Pericardium fibroblast (primary cell): ENCODE data around the gene DXO. TPM values are rescaled to one million over a fixed set of nuclear protein-coding genes. Genes with fewer than 3 reads are reported as not detected.

Source experiments
- total RNA-seq: library from RNA; depleted of rRNA; stranded (reverse); fragments of >200 nt; gene quantifications from 2 replicates; pipeline ENCODE4 v1.2.3, GENCODE V29; 2015

Gene DXO
- total RNA-seq: 13.5 and 15.4 TPM in 2 replicates

DNA sequence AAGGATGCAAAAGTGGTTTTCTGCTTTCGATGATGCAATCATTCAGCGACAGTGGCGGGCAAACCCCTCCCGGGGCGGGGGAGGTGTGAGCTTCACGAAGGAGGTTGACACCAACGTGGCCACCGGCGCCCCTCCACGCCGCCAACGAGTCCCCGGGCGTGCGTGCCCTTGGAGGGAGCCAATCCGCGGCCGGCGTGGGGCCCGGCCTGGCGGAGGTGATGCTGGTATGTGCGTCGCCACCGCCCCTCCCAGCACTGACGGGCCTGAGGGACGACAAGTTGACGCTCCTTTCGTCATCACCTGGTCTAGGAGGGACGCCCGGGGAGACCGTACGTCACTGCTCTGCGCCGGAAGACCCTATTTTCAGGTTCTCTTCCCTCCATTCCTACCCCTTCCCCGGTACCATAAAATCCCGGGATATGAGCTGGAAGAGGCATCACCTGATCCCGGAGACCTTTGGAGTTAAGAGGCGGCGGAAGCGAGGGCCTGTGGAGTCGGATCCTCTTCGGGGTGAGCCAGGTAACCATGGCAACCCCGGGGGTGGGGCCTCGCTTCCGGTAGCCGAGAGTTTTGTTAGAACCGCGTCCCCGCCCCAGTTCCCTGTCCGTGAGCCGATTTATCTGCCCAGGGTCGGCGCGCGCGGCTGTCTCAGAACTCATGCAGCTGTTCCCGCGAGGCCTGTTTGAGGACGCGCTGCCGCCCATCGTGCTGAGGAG, at the start of gene DXO:
Gene DXO, minus strand, starts transcription at position 146 of the 716 bp plus-strand sequence. CDS start 463 bp downstream, outside the sequence.

DNA sequence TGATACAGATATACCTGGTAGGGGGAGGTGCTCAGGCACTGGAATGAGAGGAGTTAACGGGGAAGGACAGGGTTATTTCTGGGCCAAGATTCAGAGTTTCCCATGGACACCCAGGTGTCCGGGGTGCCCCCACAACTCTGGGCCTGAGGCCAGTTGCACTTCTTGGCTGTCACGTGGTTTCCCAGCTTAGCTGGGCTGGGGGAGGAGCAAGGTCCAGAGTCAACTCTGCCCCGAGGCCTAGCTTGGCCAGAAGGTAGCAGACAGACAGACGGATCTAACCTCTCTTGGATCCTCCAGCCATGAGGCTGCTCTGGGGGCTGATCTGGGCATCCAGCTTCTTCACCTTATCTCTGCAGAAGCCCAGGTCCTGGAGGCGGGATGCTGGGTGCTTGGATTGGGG, 42.6 kb upstream of the DXO start, which contains the start of gene C4B:
Gene C4B, plus strand, starts transcription at position 249 of the 400 bp plus-strand sequence. Its CDS starts 51 bp downstream, at position 300.

DNA sequence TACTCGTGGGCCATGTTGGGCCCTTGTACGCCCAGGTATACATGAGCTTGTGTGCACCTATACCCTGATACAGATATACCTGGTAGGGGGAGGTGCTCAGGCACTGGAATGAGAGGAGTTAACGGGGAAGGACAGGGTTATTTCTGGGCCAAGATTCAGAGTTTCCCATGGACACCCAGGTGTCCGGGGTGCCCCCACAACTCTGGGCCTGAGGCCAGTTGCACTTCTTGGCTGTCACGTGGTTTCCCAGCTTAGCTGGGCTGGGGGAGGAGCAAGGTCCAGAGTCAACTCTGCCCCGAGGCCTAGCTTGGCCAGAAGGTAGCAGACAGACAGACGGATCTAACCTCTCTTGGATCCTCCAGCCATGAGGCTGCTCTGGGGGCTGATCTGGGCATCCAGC, 9.8 kb upstream of the DXO start, which contains the start of gene C4A:
Gene C4A, plus strand, starts transcription at position 314 of the 400 bp plus-strand sequence. Its CDS starts 51 bp downstream, at position 365.

DNA sequence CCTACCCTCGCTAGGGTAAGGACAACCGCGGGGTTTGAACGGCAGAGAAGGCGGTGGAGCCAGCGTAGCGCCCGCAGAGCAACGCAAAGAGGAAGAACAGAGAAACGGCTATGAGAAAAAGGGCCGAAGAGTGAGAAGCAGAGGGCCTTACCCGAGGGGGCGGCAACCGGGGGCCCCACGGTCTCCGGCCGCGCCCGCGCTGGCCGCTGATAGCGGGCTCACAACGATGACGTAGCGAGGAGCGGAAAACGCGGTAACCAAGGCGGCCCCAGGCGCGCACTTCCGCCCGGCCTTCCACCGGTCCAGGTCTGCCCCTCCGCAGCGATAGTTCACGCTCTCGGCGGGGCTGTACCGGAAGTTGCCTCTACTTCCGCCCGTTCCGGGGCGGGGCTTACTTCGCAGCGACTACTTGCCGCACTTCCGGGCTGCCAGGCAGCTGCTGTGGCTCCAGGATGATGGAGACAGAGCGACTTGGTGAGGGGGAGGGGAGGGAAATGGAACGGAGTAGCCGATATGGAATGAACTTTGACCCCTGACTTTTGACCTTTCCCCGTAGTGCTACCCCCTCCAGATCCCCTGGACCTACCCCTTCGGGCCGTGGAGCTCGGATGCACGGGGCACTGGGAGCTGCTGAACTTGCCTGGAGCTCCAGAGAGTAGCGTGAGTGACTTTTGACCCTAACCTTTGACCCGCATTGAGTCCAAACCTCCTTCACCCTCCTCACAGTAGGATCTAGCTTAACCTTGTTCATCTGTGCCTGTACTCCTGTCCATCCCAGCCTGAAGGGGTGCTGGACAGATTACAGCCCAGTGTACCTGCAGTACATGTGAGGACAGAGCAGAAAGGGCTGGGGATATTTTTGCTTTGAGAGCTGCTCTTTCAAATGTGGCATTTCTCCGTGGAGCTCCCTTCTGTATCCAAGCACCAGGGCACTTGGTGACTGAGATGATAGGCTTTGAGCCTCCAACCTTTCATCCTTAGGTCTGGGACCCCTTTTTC, 12.9 kb downstream of the DXO start, which contains the start of the genes NELFE and SKIC2:
Gene NELFE, minus strand, starts transcription at position 231 of the 999 bp plus-strand sequence. CDS start 525 bp downstream, outside the sequence.
Gene SKIC2, plus strand, starts transcription at position 435 of the 999 bp plus-strand sequence. Its CDS starts 18 bp downstream, at position 453.

DNA sequence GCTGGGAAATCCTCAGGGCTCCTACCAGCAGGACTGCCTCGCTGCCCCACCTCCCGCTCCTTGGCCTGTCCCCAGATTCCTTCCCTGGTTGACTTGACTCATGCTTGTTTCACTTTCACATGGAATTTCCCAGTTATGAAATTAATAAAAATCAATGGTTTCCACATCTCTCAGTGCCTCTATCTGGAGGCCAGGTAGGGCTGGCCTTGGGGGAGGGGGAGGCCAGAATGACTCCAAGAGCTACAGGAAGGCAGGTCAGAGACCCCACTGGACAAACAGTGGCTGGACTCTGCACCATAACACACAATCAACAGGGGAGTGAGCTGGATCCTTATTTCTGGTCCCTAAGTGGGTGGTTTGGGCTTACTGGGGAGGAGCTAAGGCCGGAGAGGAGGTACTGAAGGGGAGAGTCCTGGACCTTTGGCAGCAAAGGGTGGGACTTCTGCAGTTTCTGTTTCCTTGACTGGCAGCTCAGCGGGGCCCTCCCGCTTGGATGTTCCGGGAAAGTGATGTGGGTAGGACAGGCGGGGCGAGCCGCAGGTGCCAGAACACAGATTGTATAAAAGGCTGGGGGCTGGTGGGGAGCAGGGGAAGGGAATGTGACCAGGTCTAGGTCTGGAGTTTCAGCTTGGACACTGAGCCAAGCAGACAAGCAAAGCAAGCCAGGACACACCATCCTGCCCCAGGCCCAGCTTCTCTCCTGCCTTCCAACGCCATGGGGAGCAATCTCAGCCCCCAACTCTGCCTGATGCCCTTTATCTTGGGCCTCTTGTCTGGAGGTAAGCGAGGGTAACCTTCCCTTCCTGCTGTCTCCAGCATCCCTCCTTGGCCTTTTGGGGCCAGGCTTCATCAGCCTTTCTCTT, 26.2 kb downstream of the DXO start, which contains the start of gene CFB:
Gene CFB, plus strand, starts transcription at position 589 of the 863 bp plus-strand sequence. Its CDS starts 127 bp downstream, at position 716.

DNA sequence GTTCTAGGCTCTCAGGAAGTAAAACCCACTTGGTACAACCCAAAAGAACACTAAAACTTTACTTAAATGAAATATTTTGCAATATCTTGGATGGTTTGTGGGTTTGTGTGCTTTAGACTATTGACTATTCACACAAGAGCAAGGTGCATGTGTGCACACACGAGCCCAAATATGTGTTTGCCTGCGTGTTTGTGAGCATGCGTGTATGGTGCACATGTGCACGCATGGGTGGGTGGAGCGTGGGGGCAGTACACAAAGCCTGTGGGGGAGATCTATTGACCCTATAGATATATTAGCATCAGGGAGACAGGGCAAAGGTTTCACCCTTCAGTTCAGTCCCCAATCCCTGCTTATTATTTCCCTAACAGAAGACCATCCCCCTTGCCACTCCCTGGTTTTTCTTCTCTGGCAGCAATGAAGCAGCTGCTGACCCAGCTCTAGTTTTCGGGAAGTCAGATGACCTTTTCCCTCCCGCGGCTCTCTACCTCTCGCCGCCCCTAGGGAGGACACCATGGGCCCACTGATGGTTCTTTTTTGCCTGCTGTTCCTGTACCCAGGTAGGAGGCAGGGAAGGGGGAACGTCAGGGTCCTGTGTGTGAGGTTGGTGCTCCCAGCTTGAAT, 44.6 kb downstream of the DXO start, which contains the start of gene C2:
Gene C2, plus strand, starts transcription at position 476 of the 621 bp plus-strand sequence. Its CDS starts 36 bp downstream, at position 512.

Other genes starting within 250 kb of the DXO start
- gene MPIG6B, start 248.8 kb downstream of the DXO start, total RNA-seq: not detected in 2 replicates
- 70.2 and 88.5 TPM in 2 replicates for gene DDAH2, start 242.8 kb downstream of the DXO start, total RNA-seq
- gene CLIC1, start 235.6 kb downstream of the DXO start, total RNA-seq: 266 and 364 TPM in 2 replicates
- gene MSH5, start 232.1 kb downstream of the DXO start, total RNA-seq: 4.2 and 4.7 TPM in 2 replicates
- gene SAPCD1, start 209.5 kb downstream of the DXO start, total RNA-seq: 1.2 and 2.8 TPM in 2 replicates
- gene VWA7, start 194.8 kb downstream of the DXO start, total RNA-seq: not detected in 2 replicates
- 44.9 and 47.3 TPM in 2 replicates for gene VARS1, start 176.4 kb downstream of the DXO start, total RNA-seq
- 40.0 and 71.4 TPM in 2 replicates for gene LSM2, start 165.2 kb downstream of the DXO start, total RNA-seq
- 0.12 and 0.34 TPM in 2 replicates for gene HSPA1L, start 156.9 kb downstream of the DXO start, total RNA-seq
- gene HSPA1A, start 156.6 kb downstream of the DXO start, total RNA-seq: 62.6 and 74.3 TPM in 2 replicates
- 94.5 and 110 TPM in 2 replicates for gene HSPA1B, start 144.4 kb downstream of the DXO start, total RNA-seq
- 55.6 and 65.6 TPM in 2 replicates for gene NEU1, start 109.3 kb downstream of the DXO start, total RNA-seq
- gene SLC44A4, start 93.1 kb downstream of the DXO start, total RNA-seq: 0.51 TPM in 1 of 2 replicates, not detected in the other
- gene EHMT2, start 74.4 kb downstream of the DXO start, total RNA-seq: 32.1 and 55.8 TPM in 2 replicates
- 2.6 and 4.9 TPM in 2 replicates for gene ZBTB12, start 70.1 kb downstream of the DXO start, total RNA-seq
- gene C2, start 44.4 kb downstream of the DXO start, total RNA-seq: 1.2 and 9.6 TPM in 2 replicates
- gene CFB, start 26.0 kb downstream of the DXO start, total RNA-seq: 11.4 and 11.6 TPM in 2 replicates
- 73.6 and 83.6 TPM in 2 replicates for gene NELFE, start 13.2 kb downstream of the DXO start, total RNA-seq
- 34.1 and 37.6 TPM in 2 replicates for gene SKIC2, start 13.0 kb downstream of the DXO start, total RNA-seq
- gene C4A, start 9.9 kb upstream of the DXO start, total RNA-seq: 6.9 and 30.7 TPM in 2 replicates
- gene C4B, start 42.7 kb upstream of the DXO start, total RNA-seq: 14.6 and 48.8 TPM in 2 replicates
- gene CYP21A2, start 66.3 kb upstream of the DXO start, total RNA-seq: 0.23 and 1.3 TPM in 2 replicates
- 108 and 240 TPM in 2 replicates for gene TNXB, start 137.2 kb upstream of the DXO start, total RNA-seq
- gene ATF6B, start 156.1 kb upstream of the DXO start, total RNA-seq: 17.6 and 17.9 TPM in 2 replicates
- gene FKBPL, start 158.2 kb upstream of the DXO start, total RNA-seq: 2.1 and 3.4 TPM in 2 replicates
- 0.47 and 0.85 TPM in 2 replicates for gene PRRT1, start 179.8 kb upstream of the DXO start, total RNA-seq
- 12.1 and 16.1 TPM in 2 replicates for gene PPT2, start 182.0 kb upstream of the DXO start, total RNA-seq
- gene EGFL8, start 192.5 kb upstream of the DXO start, total RNA-seq: 1.6 and 3.7 TPM in 2 replicates
- 65.4 and 84.0 TPM in 2 replicates for gene AGPAT1, start 203.9 kb upstream of the DXO start, total RNA-seq
- 23.2 and 53.2 TPM in 2 replicates for gene RNF5, start 206.3 kb upstream of the DXO start, total RNA-seq
- gene AGER, start 212.1 kb upstream of the DXO start, total RNA-seq: 0.43 and 0.82 TPM in 2 replicates
- gene PBX2, start 218.1 kb upstream of the DXO start, total RNA-seq: 33.6 and 45.0 TPM in 2 replicates
- gene GPSM3, start 220.5 kb upstream of the DXO start, total RNA-seq: 0.26 and 4.9 TPM in 2 replicates